ENCODE results near the gene AOC1.

AOC1 gene

GRCh38 chr7:150856303-150857275, 4.3 kb downstream of the AOC1 start:
- Histone ChIP-seq H3K9ac (ENCODE audit: low read depth, low read length, poor library complexity) (peak overlapping the region; percentile 39), H4K91ac (ENCODE audit: low read depth, low read length, poor library complexity) (no peak overlapping the region), H3K4me1 (ENCODE audit: control insufficient read depth in 2 of 2, insufficient read depth in 1 of 2, low read depth in 1 of 2, low read length in 2 of 2) (peaks cover 0 to 6% of the 10 kb centered on the region in 2 donors), H2BK12ac (ENCODE audit: low read length) (no peak overlapping the region), H2AFZ (ENCODE audit: low read length) (no peak overlapping the region), H2BK5ac (ENCODE audit: low read length) (no peak overlapping the region), H3K4ac (ENCODE audit: low read length) (no peak overlapping the region), H3K4me3 (ENCODE audit: low read length in 2 of 2) (no peak overlapping the region), H3K23ac (ENCODE audit: low read depth, low read length, poor library complexity) (peak overlapping the region; percentile 58), H3K79me1 (ENCODE audit: low read depth, low read length) (no peaks in the 10 kb centered on the region), H4K8ac (ENCODE audit: low read depth, low read length) (no peak overlapping the region), H3K36me3 (replicated peaks in 1 of 2; ENCODE audit: control insufficient read depth in 2 of 2, insufficient read depth in 2 of 2, low read length in 2 of 2) (no peaks in the 10 kb centered on the region), H3K18ac (ENCODE audit: low read length) (peak overlapping the region; percentile 66), H3K4me2 (ENCODE audit: insufficient read depth, low read length, poor library complexity, severe bottlenecking) (no peak overlapping the region), H2BK15ac (ENCODE audit: low read length) (peak overlapping the region; percentile 5), H3K27ac (replicated peaks; ENCODE audit: low read length) (no peak overlapping the region), H3K27me3 (ENCODE audit: control insufficient read depth in 3 of 3, insufficient read depth in 3 of 3, low read depth in 1 of 3, low read length in 3 of 3) (peaks cover 0 to 22% (median 0%) of the 10 kb centered on the region in 3 experiments), H3K14ac (ENCODE audit: low read length) (no peak overlapping the region), H2BK120ac (ENCODE audit: low read depth, low read length) (peak overlapping the region; percentile 30), H3K9me3 (replicated peaks in 1 of 2; ENCODE audit: control insufficient read depth in 2 of 2, insufficient read depth in 1 of 2, low read depth in 1 of 2, low read length in 2 of 2) (no peaks in the 10 kb centered on the region), H2AK5ac (ENCODE audit: low read depth, low read length) (peak overlapping the region; percentile 29)
- WGBS, 2 donors (ENCODE audit: extremely low coverage in 2 of 2, insufficient read length in 2 of 2, insufficient replicate concordance in 1 of 2): no CpG with 5 or more reads among the region's 26 CpGs
- no peak for DNase-seq (ENCODE audit: low spot score)

- H2BK5ac ChIP-seq (ENCODE audit: low read length): no peak overlapping the region
- H3K9me3 ChIP-seq (replicated peaks in 1 of 2; ENCODE audit: control insufficient read depth in 2 of 2, insufficient read depth in 1 of 2, low read depth in 1 of 2, low read length in 2 of 2): no peaks in the 10 kb centered on the region
- no peak overlapping the region for H2BK15ac ChIP-seq (ENCODE audit: low read length)
- H2BK12ac ChIP-seq (ENCODE audit: low read length): no peak overlapping the region
- H3K79me1 ChIP-seq (ENCODE audit: low read depth, low read length): no peaks in the 10 kb centered on the region
- peak overlapping the region; percentile 11 for H3K14ac ChIP-seq (ENCODE audit: low read length)
- H2BK120ac ChIP-seq (ENCODE audit: low read depth, low read length): no peak overlapping the region
- no peak overlapping the region for H3K4me2 ChIP-seq (ENCODE audit: insufficient read depth, low read length, poor library complexity, severe bottlenecking)
- no peak for DNase-seq (ENCODE audit: low spot score)
- no peak overlapping the region for H2AFZ ChIP-seq (ENCODE audit: low read length)
- H4K91ac ChIP-seq (ENCODE audit: low read depth, low read length, poor library complexity): no peak overlapping the region
- no peak overlapping the region for H3K4ac ChIP-seq (ENCODE audit: low read length)
- H3K18ac ChIP-seq (ENCODE audit: low read length): peak overlapping the region; percentile 45
- H3K4me3 ChIP-seq (ENCODE audit: low read length in 2 of 2): no peak overlapping the region
- WGBS, 2 donors (ENCODE audit: extremely low coverage in 2 of 2, insufficient read length in 2 of 2, insufficient replicate concordance in 1 of 2): no CpG with 5 or more reads among the region's 43 CpGs
- no peak overlapping the region for H3K9ac ChIP-seq (ENCODE audit: low read depth, low read length, poor library complexity)
- H3K27ac ChIP-seq (replicated peaks; ENCODE audit: low read length): no peak overlapping the region
- peak overlapping the region; percentile 29 for H2AK5ac ChIP-seq (ENCODE audit: low read depth, low read length)
- H3K4me1 ChIP-seq (ENCODE audit: control insufficient read depth in 2 of 2, insufficient read depth in 1 of 2, low read depth in 1 of 2, low read length in 2 of 2): peaks cover 0 to 3% of the 10 kb centered on the region in 2 donors
- H3K23ac ChIP-seq (ENCODE audit: low read depth, low read length, poor library complexity): no peak overlapping the region
- H3K36me3 ChIP-seq (replicated peaks in 1 of 2; ENCODE audit: control insufficient read depth in 2 of 2, insufficient read depth in 2 of 2, low read length in 2 of 2): no peaks in the 10 kb centered on the region
- H3K27me3 ChIP-seq (ENCODE audit: control insufficient read depth in 3 of 3, insufficient read depth in 3 of 3, low read depth in 1 of 3, low read length in 3 of 3): peaks cover 0 to 17% (median 0%) of the 10 kb centered on the region in 3 experiments
- H4K8ac ChIP-seq (ENCODE audit: low read depth, low read length): no peak overlapping the region
These were observed 5.1 kb downstream of the AOC1 start for GRCh38 chr7:150857276-150858055.

GRCh38 chr7:150858236-150859197, 6.2 kb downstream of the AOC1 start:
- DNase-seq (ENCODE audit: low spot score): no peak
- WGBS, 2 donors (ENCODE audit: extremely low coverage in 2 of 2, insufficient read length in 2 of 2, insufficient replicate concordance in 1 of 2): no CpG with 5 or more reads among the region's 18 CpGs

More at GRCh38 chr7:150858236-150859197, 6.2 kb downstream of the AOC1 start:
- Histone ChIP-seq H3K9me3 (replicated peaks in 1 of 2; ENCODE audit: control insufficient read depth in 2 of 2, insufficient read depth in 1 of 2, low read depth in 1 of 2, low read length in 2 of 2) (peaks cover 0 to 5% of the 10 kb centered on the region in 2 donors), H3K9ac (ENCODE audit: low read depth, low read length, poor library complexity) (no peak overlapping the region), H3K36me3 (replicated peaks in 1 of 2; ENCODE audit: control insufficient read depth in 2 of 2, insufficient read depth in 2 of 2, low read length in 2 of 2) (no peaks in the 10 kb centered on the region), H2AFZ (ENCODE audit: low read length) (no peak overlapping the region), H3K79me1 (ENCODE audit: low read depth, low read length) (no peaks in the 10 kb centered on the region), H4K8ac (ENCODE audit: low read depth, low read length) (no peak overlapping the region), H2BK5ac (ENCODE audit: low read length) (no peak overlapping the region), H3K4me2 (ENCODE audit: insufficient read depth, low read length, poor library complexity, severe bottlenecking) (no peak overlapping the region), H3K18ac (ENCODE audit: low read length) (no peak overlapping the region), H2BK120ac (ENCODE audit: low read depth, low read length) (no peak overlapping the region), H2BK12ac (ENCODE audit: low read length) (no peak overlapping the region), H3K27me3 (ENCODE audit: control insufficient read depth in 3 of 3, insufficient read depth in 3 of 3, low read depth in 1 of 3, low read length in 3 of 3) (peaks cover 0 to 11% (median 0%) of the 10 kb centered on the region in 3 experiments), H3K23ac (ENCODE audit: low read depth, low read length, poor library complexity) (peak overlapping the region; percentile 32), H2AK5ac (ENCODE audit: low read depth, low read length) (peak overlapping the region; percentile 31), H3K27ac (replicated peaks; ENCODE audit: low read length) (no peak overlapping the region), H3K4me1 (ENCODE audit: control insufficient read depth in 2 of 2, insufficient read depth in 1 of 2, low read depth in 1 of 2, low read length in 2 of 2) (peaks cover 0 to 3% of the 10 kb centered on the region in 2 donors), H3K4me3 (ENCODE audit: low read length in 2 of 2) (no peak overlapping the region), H4K91ac (ENCODE audit: low read depth, low read length, poor library complexity) (no peak overlapping the region), H3K14ac (ENCODE audit: low read length) (no peak overlapping the region), H2BK15ac (ENCODE audit: low read length) (no peak overlapping the region), H3K4ac (ENCODE audit: low read length) (no peak overlapping the region)

Measured in neuronal stem cell (in vitro differentiated cells).